K562 (cell line): Measurements from ENCODE around the gene HYAL1. TPM values are rescaled to one million over a fixed set of nuclear protein-coding genes. Genes with fewer than 3 reads are reported as not detected.

Experiments
- ATAC-seq: fragments of 200-7000 bp; cut with Tn5 transposase; 3 replicates; pipeline ENCODE4 v1.9.1; 2020; ENCODE audit warnings: moderate library complexity
- BruUV-seq: library from RNA; stranded (reverse); fragments of 400-500 nt; replicated peaks from 2 replicates; lab custom pipeline; 2021; lab: Mats Ljungman, UMichigan
- CTCF ChIA-PET: fragments of 300-600 bp; formaldehyde crosslinking; extraction: SDS; loops from one replicate; lab custom pipeline; 2021; ENCODE audit warnings: low intra/inter-chr PET ratio; lab: Yijun Ruan, JAX
- POLR2A ChIA-PET: fragments of 300-600, 350-650 bp; sonication (Branson Sonifier 250); formaldehyde crosslinking; extraction: SDS; loops from one replicate; lab custom pipeline; 2021; ENCODE audit warnings: antibody characterized with exemption, inconsistent platforms; lab: Yijun Ruan, JAX
- DNase-seq, 4 experiments: peaks; one replicate each; pipeline versions ENCODE4 v3.0.0 to v3.0.0-alpha.2; 2011 to 2018; ENCODE audit warnings: low spot score in 3 of 4, mixed read lengths in 3 of 4; ENCODE audit errors: extremely low read depth in 1 of 4
- FAIRE-seq: peaks from 2 replicates; lab custom pipeline; 2011; peaks lifted over from hg19 to GRCh38; lab: Jason Lieb, UNC
- H2AFZ ChIP-seq: 2 replicates; pipeline ENCODE4 v1.6.0; 2011; ENCODE audit warnings: low read depth, low read length, control low read depth, inconsistent platforms
- H3K27ac ChIP-seq: fragments of 200-600 bp; 3 replicates; pipeline ENCODE4 v1.8.0; 2011; ENCODE audit warnings: low read depth, mild to moderate bottlenecking, control low read depth, inconsistent platforms, low read length, moderate library complexity, mixed read lengths; ENCODE audit errors: extremely low read depth
- H3K27me3 ChIP-seq, 2 experiments: fragments of 300-600 bp in 1 of 2; 2 replicates in 1 of 2; 3 replicates in 1 of 2; pipeline versions ENCODE4 v1.6.0 to v1.8.0; 2011; ENCODE audit warnings: inconsistent platforms in 2 of 2, low read length in 2 of 2, mild to moderate bottlenecking in 1 of 2, mixed read lengths in 1 of 2, moderate library complexity in 1 of 2; ENCODE audit not compliant: control insufficient read depth in 2 of 2, insufficient read depth in 2 of 2
- H3K36me3 ChIP-seq: fragments of 300-600 bp; 3 replicates; pipeline ENCODE4 v1.8.0; 2011; ENCODE audit warnings: mild to moderate bottlenecking, low read length, inconsistent platforms; ENCODE audit not compliant: control insufficient read depth, insufficient read depth
- H3K4me1 ChIP-seq, 2 experiments: fragments of 200-600 bp in 1 of 2; replicated peaks in 1 of 2; 2 replicates in 1 of 2; 3 replicates in 1 of 2; pipeline versions ENCODE4 v1.5.1 to v1.8.0; 2011; ENCODE audit warnings: inconsistent platforms in 2 of 2, low read length in 2 of 2, mild to moderate bottlenecking in 1 of 2, mixed read lengths in 1 of 2, moderate library complexity in 1 of 2; ENCODE audit not compliant: control insufficient read depth in 2 of 2, insufficient read depth in 2 of 2
- H3K4me2 ChIP-seq: 2 replicates; pipeline ENCODE4 v1.6.1; 2011; ENCODE audit warnings: low read length, control low read depth, inconsistent platforms, mixed read lengths; ENCODE audit not compliant: insufficient read depth
- H3K4me3 ChIP-seq: fragments of 200-600 bp; sonication (generic), shearing (Covaris generic); 2 replicates; pipeline ENCODE4 v1.5.1; 2016; ENCODE audit warnings: control low read depth, inconsistent platforms
- H3K79me2 ChIP-seq: fragments of 200-600 bp; 3 replicates; pipeline ENCODE4 v1.8.0; 2011; ENCODE audit warnings: low read length, inconsistent platforms; ENCODE audit not compliant: control insufficient read depth, insufficient read depth
- H3K9ac ChIP-seq, 2 experiments: 2 replicates each; pipeline versions ENCODE4 v1.6.0 to v1.6.1; 2011; ENCODE audit warnings: low read depth in 2 of 2, low read length in 2 of 2, control low read depth in 1 of 2, inconsistent platforms in 1 of 2, mild to moderate bottlenecking in 1 of 2, mixed read lengths in 1 of 2; ENCODE audit not compliant: insufficient read depth in 1 of 2
- H3K9me1 ChIP-seq: one replicate; pipeline ENCODE4 v1.6.0; 2011; ENCODE audit warnings: inconsistent platforms, mild to moderate bottlenecking, low read length, moderate library complexity; ENCODE audit not compliant: control insufficient read depth, insufficient read depth
- H3K9me3 ChIP-seq: replicated peaks from 2 replicates; pipeline ENCODE4 v1.5.1; 2011; ENCODE audit warnings: low read depth, low read length, inconsistent platforms; ENCODE audit not compliant: control insufficient read depth, insufficient read depth
- H4K20me1 ChIP-seq: replicated peaks from 2 replicates; pipeline ENCODE4 v1.6.1; 2011; ENCODE audit warnings: low read length, inconsistent platforms, mixed read lengths; ENCODE audit not compliant: control insufficient read depth, insufficient read depth
- CBFA2T2 ChIP-seq: fragments of 450-650 bp; conservative IDR thresholded peaks from 2 replicates; pipeline ENCODE4 v1.6.1; 2017; ENCODE audit warnings: mild to moderate bottlenecking
- EGR1 ChIP-seq: fragments of 450-650 bp; conservative IDR thresholded peaks from 2 replicates; pipeline ENCODE4 v1.6.1; 2017; ENCODE audit warnings: mild to moderate bottlenecking
- L3MBTL2 ChIP-seq: fragments of 450-650 bp; IDR thresholded peaks from 2 replicates; pipeline ENCODE4 v1.6.1; 2016; ENCODE audit warnings: mild to moderate bottlenecking, moderate library complexity
- YY1 ChIP-seq, 3 experiments: IDR thresholded peaks; 2 replicates each; pipeline ENCODE4 v1.6.1; 2011; ENCODE audit warnings: low read length in 2 of 3, mild to moderate bottlenecking in 2 of 3, moderate library complexity in 2 of 3, borderline replicate concordance in 1 of 3, control low read depth in 1 of 3, low read depth in 1 of 3; ENCODE audit not compliant: insufficient read depth in 3 of 3, insufficient replicate concordance in 2 of 3, control insufficient read depth in 1 of 3, insufficient read length in 1 of 3; ENCODE audit errors: extremely low read depth in 1 of 3
- ZNF431 ChIP-seq: sonication (generic); formaldehyde crosslinking; IDR thresholded peaks from 2 replicates; pipeline ENCODE4 v1.8.0; 2022; ENCODE audit warnings: mild to moderate bottlenecking, missing genetic modification reagents
- ZNF589 ChIP-seq: fragments of 200-800 bp; sonication (Bioruptor generic); IDR thresholded peaks from 2 replicates; pipeline ENCODE4 v1.6.1; 2016; ENCODE audit warnings: low read depth, missing genetic modification characterization, missing compliant biosample characterization
- WGBS: fragments of 100-300 bp; shearing (Covaris generic); methylation state at CpG from one replicate; pipeline ENCODE4 v1.1.6; 2016; ENCODE audit warnings: low coverage, mixed read lengths; ENCODE audit not compliant: insufficient coverage; ENCODE audit errors: missing lambda C conversion rate; 5-methylcytosine and 5-hydroxymethylcytosine counted together
- in situ Hi-C: fragments of 300-500 bp; cut with MboI; formaldehyde crosslinking; loops from 4 replicates; pipeline ENCODE4 v1.15.0; 2018; ENCODE audit warnings: inconsistent platforms, mixed read lengths
- intact Hi-C: fragments of 100-400 bp; cut with micrococcal nuclease; formaldehyde crosslinking; loops from 2 replicates; pipeline ENCODE4 v1.14.2; 2022
- polyA plus RNA-seq, 8 experiments: library from polyadenylated mRNA; depleted of rRNA in 4 of 8; stranded (reverse) in 5 of 8; unstranded in 3 of 8; fragments of >200 nt; fragmentation: Nextera tagmentation in 2 of 8; fragmentation: Illumina TruSeq in 1 of 8; extraction: Ambion mirVana in 2 of 8; extraction: Trizol in 1 of 8; gene quantifications; 2 replicates each; pipeline versions ENCODE4 v1.2.1 to v1.2.3, GENCODE V29; 2011 to 2014; ENCODE audit warnings: inconsistent platforms in 1 of 8, missing spikeins in 1 of 8
- total RNA-seq, 7 experiments: library from RNA; depleted of rRNA in 6 of 7; stranded (reverse); fragments of >200 nt in 6 of 7; fragmentation: Illumina TruSeq in 2 of 7; extraction: Trizol in 2 of 7; gene quantifications; 2 replicates each; pipeline versions ENCODE4 v1.2.1 to v1.2.3, GENCODE V29; 2011 to 2021; ENCODE audit warnings: low replicate concordance in 1 of 7

The HYAL1 gene
- total and polyA plus RNA-seq, 9 of the 15 experiments (the other 6 are each of a cell fraction or from before 2014, with no cell fraction given): 1.4 to 8.5 (median 4.7) TPM

DNA sequence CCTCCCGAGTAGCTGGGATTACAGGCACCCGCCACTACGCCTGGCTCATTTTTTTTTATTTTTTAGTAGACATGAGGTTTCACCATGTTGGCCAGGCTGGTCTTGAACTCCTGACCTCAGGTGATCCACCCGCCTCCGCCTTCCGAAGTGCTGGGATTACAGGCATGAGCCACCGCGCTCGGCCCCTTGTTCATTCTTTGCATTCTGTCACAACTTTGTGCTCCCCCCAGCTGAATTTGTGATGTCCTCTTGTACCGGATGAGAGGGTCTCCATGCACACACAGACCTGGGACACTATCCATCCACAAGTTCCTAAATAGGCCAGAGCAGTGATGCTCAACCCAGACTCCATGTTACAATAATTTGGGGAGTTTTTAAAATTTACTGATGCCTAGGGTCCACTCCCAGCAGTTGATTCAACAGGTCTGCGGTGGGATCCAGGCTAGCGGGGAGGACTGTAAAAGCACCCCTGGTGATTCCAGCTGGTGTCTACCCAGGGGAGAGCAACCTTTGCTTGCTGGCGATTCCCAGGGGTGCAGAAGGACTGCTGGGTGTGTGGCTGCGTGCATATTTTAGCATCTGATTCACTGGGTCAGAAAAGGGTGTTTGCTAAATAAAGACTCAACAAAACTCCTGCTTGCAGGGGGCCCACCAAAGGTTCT is 36.2 kb upstream of the HYAL1 start:
- no TSS peak for BruUV-seq
- H3K4me2 ChIP-seq: peak overlapping the region; percentile 72
- peaks cover 3% of the 10 kb centered on the region for H3K9me1 ChIP-seq
- POLR2A ChIA-PET: interaction anchor here (0.6 to 1.1 kb wide), 3 partner anchors 9 to 1081 kb away, joined by 3 read pairs; partner anchors contain the start of gene TUSC2
- ATAC-seq (no peak), DNase-seq (no peak), FAIRE-seq (no peak)
- no peak overlapping the region for H2AFZ ChIP-seq
- TF ChIP-seq CBFA2T2: no peak
- peak; percentile 38 for TF ChIP-seq EGR1
- H3K4me1 ChIP-seq: peaks cover 29 to 58% of the 10 kb centered on the region in 2 experiments; a peak in 4 of 5 replicates
- in situ Hi-C loops: no loop called here
- peak overlapping the region; percentile 95 to 98 for H3K9ac ChIP-seq
- no peaks in the 10 kb centered on the region for H3K9me3 ChIP-seq
- no peaks in the 10 kb centered on the region for H3K27me3 ChIP-seq
- H3K4me3 ChIP-seq: peak overlapping the region; percentile 96
- H3K27ac ChIP-seq: peak overlapping the region; percentile 99
- no peaks in the 10 kb centered on the region for H4K20me1 ChIP-seq
- WGBS: 49% methylated on average over 12 of the region's 14 CpGs
- CTCF ChIA-PET: no interaction called here
- peaks cover 20% of the 10 kb centered on the region; the same call in 2 of the 3 replicates for H3K36me3 ChIP-seq
- H3K79me2 ChIP-seq: peaks cover 61% of the 10 kb centered on the region
- intact Hi-C loops: no loop called here

DNA sequence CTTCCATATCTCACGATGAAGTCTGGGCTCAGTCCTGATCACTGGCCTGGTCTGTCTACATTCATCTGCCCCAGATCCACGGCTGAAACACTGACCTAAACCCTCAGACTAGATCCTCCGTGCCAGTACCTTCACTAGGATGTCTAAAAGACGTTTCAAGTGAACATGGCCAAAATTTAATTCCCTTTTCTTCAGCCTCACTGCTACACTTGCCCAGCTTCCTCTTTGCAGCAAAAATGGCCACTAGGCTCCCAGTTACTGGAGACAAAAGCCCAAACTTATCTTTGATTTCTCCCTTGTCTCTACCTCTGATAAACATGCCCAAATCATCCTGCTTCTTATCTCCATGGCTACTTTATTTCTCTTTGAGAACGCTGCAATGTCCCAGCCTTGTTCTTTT is 35.6 kb upstream of the HYAL1 start:
- peak overlapping the region; percentile 99 for H3K27ac ChIP-seq
- no TSS peak for BruUV-seq
- FAIRE-seq: peak; percentile 6
- 6% methylated on average over 4 of the region's 5 CpGs for WGBS
- POLR2A ChIA-PET: interaction anchor here (0.6 to 1.1 kb wide), 5 partner anchors 8 to 1081 kb away, joined by 3 to 4 read pairs (median 3); partner anchors contain the start of genes CYB561D2, HYAL3, NAA80 and NPRL2
- peak overlapping the region; percentile 95 to 98 for H3K9ac ChIP-seq
- CTCF ChIA-PET: no interaction called here
- H3K4me3 ChIP-seq: peak overlapping the region; percentile 96
- intact Hi-C loops (no loop called here), in situ Hi-C loops (no loop called here)
- H3K27me3 ChIP-seq: no peaks in the 10 kb centered on the region
- peak overlapping the region; percentile 95 for H3K4me2 ChIP-seq
- peaks cover 36 to 58% of the 10 kb centered on the region in 2 experiments; a peak in 4 of 5 replicates for H3K4me1 ChIP-seq
- no peaks in the 10 kb centered on the region for H3K9me3 ChIP-seq
- H3K79me2 ChIP-seq: peaks cover 67% of the 10 kb centered on the region
- peaks cover 26% of the 10 kb centered on the region; the same call in 2 of the 3 replicates for H3K36me3 ChIP-seq
- H2AFZ ChIP-seq: peak overlapping the region; percentile 47
- peak in 1 of 4 experiments; percentile 37 for DNase-seq
- TF ChIP-seq ZNF589 (CRISPR knock-in tag) (0 out of 2 replicates have a peak, but pooled peaks have one; percentile 33), ZNF431 (CRISPR knock-in tag) (no peak), YY1 (IDR thresholded peaks at IDR 0.05; ENCODE audit: borderline replicate concordance in 1 of 3, control insufficient read depth in 1 of 3, extremely low read depth in 1 of 3, insufficient read depth in 3 of 3, insufficient read length in 1 of 3, insufficient replicate concordance in 2 of 3, low read depth in 1 of 3, low read length in 2 of 3) (peak in 1 of 3 experiments; percentile 73), L3MBTL2 (no peak)
- H3K9me1 ChIP-seq: peaks cover 3% of the 10 kb centered on the region
- peaks cover 6% of the 10 kb centered on the region; the same call in 1 of the 2 replicates for H4K20me1 ChIP-seq
- ATAC-seq: no peak
